GM19372 (cell line): Measurements from ENCODE around the gene CTIF.
A peak's percentile ranks its signal among the peaks of the same experiment; 100 is the strongest.

Source experiments
- ATAC-seq: cut with Tn5 transposase; IDR thresholded peaks from one replicate; pipeline ENCODE4 v1.9.1; 2021; ENCODE audit warnings: mild to moderate bottlenecking, low read depth, moderate library complexity; ENCODE audit not compliant: unreplicated experiment

CTIF gene

DNA sequence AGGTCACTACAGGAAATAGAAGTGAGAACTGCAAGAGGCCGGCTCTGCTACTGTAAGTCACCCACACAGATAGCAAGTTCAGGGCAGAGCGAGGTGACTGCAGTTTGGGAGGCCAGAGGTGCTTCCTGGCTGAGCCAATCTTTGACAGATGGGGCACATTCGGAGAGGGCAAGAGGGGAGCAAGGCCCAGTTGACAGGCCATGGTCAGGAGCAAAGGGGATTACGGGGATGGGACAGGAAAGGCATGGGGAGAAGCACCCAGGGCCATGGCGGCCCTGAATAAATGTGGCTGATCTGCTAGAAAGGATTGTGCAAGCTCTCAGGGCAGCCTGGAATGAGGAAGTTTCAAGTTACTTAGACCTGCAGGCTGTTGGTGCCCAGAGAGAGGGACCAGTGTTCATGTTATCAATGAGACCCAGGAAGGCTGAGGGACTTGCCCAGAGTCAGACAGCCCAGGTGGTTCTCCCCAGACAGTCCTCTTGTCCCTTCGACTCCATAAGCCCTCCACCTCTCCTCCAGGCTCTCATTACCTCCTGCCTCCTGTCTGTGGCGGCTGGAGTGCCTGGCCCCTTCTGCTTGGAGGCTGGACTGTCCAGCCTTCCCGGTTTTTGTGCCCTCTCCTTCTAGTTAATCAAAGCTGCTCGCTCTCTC, 123.3 kb downstream of the CTIF start:
- no peak for ATAC-seq

DNA sequence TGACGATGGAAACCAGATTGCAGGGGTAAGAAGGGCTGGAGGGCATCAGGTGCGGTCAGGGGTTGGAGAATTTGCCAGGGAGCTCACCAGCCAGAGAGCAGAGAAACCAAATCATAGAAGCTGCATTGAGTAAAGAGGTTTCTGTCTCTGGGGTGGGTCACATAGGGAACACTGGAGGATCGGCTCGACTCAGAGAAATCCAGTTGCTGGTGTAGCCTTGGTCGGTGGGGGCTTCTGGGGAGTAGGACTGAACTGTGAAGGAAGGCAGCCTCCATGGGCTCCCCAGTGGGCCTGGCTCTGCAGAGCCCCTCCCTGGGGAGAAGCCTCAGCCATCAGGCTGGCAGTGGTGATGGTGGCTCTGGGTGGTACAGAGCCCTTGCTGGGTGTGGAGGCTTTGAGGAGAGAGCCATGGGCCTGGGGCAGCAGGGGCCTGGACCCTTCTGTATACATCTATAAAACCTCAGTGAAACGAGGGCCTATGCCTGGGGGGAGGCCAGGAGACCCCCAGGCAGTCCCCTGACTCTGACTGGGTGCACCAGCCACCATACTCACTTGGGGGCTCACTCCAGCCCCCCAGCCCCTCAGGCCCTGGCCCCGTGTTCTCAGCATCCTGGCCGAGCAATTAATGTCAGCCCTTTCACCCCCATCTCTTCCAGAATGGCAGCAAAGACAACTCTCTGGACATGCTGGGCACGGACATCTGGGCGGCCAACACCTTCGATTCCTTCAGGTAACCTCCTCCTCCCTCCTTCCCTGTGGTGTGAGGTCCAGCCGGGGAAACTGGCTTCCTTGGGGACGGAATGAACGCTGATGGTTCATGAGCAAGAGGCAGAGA, 124.5 kb downstream of the CTIF start:
- no peak for ATAC-seq

DNA sequence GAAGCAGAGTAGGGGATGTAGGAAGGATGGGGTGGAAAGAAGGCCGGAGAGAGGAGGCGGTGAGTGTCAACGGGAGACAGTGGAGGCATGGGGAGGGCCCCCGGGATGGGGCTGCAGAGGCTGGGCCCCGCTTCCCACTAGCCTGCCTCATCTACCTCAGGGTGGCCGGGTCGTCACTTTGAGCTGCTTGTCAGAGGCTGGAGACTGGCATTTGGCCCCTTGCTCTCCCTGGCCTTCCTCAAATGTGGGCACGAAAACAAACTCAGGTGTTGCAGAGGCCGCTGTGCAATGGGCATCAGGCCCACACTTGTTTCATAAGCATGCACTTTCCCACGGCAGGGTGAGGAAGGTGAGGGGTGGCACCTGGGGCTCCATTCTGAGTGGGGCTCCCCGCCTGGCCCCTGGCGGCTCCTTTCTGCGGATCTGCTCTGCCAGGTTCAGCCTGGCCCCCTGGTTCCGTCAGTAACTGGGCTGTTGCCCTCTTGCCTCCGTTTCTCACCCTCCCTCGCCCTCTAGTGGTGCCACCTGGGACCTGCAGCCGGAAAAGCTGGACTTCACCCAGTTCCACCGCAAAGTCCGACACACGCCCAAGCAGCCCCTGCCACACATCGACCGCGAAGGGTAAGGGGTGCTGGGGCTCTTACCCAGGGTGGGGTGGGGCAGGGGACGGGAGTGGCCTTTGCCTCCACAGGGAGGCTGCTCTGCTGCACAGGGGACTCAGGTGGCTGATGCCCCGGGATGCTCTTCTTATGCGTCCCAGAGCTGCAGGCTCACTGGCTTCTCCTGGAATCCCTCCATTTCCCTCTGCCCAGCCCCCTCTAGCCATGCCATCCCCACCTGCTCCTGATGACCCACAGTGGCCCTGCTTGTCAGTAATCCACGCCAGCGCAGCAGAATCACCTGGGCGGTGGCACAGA, 125.4 kb downstream of the CTIF start:
- no peak for ATAC-seq

DNA sequence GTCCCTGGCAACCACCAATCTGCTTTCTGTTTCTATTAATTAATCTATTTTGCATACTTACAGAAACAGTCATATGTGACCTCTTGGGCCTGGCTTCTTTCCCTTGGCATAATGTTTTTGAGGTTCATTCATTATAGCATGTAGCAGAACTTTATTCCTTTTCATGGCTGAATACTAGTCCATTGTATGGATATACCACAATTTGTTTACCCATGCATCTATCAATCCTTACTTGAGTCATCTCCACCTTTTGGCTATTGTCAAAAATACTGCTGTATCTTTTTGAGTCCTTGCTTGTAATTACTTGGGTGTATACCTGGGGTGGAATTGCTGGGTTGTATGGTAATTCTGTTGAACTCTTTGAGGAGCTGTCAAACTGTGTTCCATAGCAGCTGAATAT, 126.8 kb downstream of the CTIF start:
- no peak for ATAC-seq

DNA sequence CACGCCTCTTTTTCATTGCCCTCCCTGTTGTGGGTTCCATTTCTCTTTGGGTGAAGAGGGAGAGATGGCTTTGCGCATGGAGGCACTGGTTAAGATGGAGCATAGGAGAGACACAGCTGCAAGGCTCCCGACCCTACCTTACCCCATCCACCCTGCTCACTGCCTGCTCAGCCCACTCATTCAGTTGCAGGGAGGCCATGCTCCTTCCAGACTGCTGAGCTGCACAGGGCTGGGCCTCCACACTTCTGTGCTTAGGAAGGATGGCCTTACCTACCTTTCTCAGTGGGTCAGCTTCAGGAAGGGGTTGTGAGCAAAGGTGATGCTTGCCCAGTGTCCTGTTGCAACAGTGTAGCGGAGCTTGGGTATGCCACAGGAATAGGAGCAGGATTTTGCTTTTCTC, 127.8 kb downstream of the CTIF start:
- ATAC-seq = no peak

DNA sequence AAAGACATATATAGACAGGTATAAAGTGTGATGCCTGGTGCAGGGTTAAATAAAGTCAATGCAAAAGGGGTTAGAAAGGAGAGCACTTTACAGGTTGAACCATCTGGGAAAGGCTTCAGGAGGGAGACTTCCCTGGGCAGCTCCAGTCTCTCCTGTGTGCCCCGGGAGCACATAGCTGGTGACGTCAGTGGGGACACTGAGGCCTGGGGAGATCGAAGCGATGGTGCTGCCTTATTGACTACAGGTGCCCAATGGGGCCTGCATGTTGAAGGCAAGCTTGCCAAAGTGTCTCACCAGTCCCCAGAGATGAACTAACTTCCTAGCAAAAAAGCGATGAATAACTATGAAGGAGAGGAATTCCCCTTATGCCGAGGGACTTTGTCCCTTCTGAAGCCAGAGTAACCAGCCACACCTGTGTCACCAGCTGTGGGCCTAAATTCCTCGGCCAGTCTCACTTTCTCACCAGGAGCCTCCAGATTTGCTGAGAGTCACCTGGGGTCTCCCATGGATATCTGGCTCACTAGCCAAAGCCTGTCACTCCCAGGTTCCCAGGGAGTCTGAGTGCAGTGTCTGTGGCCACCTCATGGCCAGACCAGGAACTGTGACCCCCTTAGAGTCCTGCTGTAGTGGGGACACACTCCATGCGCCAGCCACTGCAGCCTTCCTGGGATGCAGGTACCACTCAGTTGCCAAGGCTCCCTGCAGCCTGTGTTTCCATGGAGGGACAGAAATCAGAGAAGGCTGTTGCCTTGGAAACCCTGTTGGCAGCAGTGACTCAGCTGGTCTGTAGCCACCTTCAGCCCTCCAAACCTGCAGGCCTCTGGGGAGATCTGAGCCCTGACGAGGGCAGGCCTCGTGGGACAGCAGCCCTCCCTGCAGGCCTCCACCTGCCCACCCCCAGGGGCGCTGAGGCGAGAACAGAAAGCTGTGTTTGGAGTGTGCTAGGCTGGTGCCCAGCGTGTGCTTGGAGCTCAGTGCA, 128.7 kb downstream of the CTIF start:
- no peak for ATAC-seq

DNA sequence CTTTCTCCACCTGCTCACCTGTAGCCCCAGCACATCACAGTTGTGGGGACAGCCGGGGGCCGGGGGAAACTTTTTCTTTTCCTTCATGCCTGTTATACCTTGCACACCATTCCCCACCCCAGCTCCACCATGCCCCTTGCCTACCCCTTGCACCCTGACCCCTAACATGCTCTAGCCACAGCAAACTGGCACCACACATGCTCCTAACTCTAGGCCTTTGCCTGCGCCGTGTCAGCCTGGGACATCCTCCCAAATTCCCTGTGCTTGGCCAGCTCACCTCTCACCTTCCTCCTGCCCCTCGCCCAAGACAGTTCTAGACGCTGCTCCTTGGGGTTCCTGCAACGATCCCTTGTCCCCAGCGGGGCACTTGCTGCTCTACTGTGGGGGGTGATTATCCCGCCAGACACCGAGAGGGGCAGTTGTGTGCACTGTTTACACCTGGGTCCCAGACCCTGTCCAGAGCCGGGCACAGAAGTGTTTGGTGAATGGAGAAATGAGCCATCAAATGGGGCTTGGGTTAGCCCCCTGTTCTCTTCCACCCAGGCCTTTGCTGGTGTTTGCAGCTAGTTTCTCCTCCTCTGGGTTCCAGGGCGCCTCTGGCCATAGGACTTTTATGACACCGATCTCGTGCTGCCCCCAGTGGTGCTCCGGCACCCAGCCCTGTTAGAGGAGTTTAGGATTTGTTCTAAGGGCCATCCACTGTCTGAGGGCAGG, 129.8 kb downstream of the CTIF start:
- no peak for ATAC-seq

DNA sequence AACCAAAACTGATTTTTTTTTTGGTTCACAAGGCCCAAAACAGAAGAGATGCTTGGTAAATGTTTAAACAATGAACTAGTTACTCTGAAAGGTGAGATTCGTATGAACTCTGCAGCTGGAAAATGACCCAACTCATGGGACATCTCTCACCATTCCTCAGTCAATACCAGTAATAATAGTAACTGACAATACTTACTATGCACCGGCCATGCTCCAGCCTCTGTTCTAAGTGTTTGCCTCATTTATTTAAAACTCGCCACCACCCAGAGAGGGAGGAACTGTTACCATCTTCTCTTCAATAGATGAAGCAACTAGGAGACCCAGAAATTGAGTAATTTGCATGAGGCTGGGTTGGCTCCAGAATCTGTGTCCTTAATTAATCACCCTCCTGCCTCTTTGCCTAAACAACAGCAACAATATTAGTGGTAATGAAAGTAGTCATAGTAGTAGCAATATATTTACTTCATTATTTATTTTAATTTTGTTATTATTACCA, 130.4 kb downstream of the CTIF start:
- no peak for ATAC-seq

DNA sequence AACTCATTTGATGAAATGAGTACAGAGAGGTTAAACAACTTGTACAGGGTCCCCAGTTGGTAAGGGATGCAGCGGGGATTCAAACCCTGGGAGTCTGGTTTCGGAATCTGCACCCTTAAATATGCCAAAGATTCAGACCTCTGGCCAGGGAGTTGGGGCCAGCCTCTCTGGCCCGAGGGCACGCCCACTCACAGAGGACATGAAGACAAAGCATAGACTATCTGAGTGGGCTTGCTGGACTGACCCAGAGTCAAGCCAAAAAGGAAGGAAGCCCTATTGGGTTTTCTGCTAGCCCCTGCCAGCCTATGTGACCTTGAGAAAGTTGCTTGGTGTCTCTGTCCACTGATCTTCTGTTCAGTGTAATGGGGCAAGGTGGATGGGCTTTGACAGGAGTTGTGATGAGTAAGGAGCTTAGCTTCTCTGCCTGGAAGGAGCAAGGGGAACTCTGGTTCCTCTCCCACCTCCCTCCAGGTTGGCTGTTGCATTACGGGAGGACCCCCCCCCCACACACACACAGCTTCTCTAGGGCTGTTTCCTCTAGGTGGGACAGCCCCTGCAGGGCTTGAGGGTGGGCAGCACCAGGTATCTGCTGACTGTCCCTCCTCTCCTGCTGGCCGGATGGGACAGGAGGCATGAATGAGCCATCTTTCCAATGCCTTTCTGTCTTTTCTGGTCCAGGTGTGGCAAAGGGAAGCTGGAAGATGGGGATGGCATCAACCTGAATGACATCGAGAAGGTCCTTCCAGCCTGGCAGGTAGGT, 131.3 kb downstream of the CTIF start:
- ATAC-seq = no peak

DNA sequence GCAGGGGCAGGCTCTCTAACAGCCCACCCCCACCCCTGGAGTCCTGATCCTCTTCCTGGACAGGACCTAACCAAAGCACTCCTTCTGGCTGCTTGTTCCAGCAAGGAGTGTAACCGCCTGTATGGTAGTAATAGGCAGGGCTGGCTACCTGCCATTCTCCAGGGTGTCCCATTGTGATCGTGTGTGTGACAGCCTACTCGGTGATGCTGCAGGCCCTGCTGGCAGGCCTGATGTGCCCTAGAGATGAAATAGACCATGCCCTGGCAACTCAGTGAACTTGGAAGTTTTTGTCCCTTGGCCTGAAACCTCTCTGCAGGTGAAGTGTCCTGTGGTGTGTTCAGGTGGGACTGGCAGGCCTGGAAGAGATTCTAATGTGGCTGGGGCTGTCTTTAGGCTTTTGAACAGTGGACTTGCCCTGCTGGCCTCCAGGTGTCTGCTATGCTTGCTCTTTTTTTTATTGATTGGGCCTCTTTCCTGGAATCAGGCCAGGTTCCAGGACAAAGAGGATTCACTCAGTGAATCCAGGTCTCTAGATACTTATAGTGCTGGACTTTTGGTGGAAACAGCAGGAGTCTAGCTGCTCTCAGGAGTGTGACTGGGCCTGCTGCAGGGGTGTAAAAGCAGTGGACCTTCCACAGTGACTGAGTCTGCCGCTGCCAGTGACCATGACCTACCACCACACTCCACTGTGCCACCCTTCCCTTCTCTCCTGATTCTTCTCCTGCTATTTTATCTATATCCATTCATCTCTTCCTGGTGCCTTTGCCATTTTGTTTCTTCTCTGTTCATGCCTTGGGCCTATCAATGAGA, 132.1 kb downstream of the CTIF start:
- ATAC-seq = no peak

DNA sequence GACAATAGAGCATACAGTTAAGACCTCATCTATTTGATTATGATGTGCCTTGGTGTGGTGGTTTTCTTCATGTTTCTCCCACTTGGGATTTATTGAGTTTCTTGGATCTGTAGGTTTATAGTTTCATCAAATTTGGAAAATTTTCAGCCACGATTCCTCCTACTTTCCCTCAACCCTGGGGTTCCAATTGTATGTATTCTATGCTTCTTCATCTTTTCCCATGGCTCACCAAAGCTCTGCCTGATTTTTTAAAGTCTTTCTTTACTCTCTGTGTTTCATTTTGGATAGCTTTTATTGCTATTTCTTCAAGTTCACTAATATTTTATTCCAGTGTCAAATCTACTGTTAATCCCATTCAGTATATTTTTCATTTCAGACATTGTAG, 132.7 kb downstream of the CTIF start:
- no peak for ATAC-seq

DNA sequence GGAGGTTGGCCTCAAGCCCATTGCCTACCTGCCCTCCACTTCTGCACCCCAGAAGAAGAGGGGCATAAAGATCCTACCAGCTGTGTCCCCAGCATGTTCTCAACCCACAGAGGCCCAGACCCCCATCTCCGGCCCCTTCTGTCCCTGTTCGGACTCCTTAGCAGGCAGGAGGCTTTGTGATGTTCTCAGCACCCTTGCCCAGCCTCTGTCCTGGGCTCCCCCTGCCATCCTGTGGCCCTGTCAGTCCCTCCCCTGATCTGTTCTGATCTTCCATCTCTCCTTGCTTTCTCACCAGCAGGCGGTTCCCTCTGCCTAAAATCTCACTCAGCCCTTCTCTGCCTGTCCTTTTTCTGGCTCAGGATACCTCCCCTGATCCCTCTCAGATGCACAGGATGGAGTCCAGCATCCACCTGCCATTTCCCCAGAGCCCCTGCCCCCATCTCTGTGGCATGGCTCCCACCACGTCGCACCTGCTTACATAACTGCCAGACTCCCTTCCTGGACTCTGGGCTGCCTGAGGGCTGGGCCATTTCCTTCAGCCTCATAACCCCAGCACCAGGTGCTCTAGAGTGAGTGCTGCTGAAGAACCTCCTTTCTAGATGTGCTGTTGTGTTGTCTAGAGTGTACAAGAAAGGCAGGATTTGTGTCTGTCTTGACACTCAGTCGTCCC, 134.0 kb downstream of the CTIF start:
- no peak for ATAC-seq

DNA sequence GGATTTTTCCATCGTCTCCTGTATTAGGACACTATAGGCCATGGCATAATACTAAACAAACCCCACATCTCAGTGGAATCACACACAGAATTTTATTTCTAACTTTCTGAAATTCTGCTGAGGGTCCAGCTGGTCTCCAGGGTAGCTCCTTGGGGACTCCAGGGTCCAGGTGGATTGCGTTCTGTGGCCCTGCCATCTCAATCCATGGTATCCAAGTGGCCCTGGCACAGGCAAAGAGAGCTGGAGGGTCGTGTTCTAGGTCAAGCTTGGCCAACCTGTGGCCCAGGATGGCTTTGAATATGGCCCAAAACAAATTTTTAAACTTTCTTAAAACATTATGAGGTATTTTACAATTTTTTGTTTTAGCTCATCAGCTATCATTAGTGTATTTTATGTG, 134.6 kb downstream of the CTIF start:
- ATAC-seq = no peak

DNA sequence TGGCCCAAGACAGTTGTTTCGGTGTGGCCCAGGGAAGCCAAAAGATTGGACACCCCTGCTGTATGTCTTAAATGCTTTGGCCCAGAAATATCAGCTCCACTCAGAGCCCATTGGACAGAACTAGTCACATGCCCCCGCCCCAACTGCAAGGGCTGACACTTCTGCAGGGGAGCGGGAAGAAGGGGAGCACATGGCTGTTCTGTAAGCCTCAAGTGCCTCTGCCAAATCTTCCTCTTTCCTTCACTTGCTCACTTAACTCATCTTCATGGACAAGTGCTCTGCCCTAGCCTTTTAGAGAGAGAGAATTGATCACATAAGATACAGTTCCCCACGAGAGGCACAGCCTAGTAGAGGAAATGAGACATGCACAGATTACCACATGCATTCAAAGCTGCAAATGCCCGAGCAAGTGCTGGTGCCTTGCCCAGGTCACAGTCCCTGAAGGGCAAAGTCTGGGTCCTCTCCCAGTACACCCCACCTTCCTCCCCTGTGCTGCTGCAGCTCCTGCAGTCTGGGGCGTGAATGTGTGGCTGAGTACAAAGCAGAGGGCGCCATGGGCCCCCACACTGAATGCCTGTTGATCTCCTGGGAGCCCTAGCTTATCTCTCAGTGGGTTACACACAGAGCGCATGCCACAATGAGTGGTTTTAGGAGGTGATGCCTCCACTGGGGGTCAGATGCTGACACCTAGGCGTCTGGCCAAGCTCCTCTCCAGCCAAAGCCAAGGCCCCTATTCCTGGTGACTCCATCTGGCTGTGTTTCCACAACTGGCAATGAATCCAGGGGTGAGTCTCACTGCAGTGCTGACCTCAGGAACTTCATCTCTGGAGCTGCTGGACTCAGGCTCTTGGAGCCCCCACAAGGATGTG, 135.3 kb downstream of the CTIF start:
- ATAC-seq = no peak

DNA sequence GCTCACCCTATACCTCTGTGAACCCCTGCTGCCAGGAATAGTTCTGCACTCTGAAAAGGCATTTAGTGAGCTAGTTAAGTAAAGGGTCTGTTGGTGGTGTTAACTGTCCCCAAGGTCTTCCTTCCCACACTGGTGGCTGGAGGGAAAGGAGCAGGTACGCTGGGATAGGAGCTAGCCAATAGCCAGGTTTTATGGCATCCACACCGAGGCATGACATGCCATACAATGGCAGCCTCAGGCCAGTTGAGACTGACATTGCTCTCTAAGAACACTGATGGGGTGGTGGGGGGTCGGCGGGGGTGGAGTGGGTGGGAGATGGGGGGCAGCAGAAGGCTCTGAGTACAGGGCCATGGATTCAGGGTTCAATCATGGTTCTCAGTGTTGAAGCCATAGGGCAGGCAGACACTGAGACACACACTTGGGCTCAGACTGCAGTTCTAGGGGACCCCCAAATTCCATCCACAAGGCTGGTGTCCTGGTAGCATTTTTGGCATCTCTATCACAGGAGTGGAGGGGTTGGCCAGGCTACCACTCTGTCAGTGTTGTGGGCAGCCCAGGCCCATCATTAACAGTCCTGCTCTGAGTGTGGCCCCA, 136.0 kb downstream of the CTIF start:
- no peak for ATAC-seq

DNA sequence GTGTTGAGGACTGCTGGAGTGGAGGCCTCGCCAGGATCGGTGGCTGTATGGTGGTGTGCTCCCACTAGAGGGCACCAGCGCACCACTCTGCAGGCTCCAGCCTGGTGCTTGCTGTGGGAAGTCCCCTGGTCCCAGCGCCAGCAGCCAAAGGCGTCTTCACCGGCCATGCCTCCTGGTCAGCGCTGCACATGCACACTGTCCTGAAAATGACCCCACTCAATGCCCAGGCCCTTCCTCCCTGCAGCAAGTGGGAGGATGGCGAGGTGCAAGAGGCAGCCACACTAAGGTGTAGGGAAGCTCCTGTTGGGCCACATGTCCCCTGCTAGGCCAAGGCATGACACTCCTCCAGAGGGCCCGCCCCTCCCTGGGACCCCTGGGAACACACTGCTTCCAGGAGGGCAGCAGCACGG, 136.5 kb downstream of the CTIF start:
- peak; percentile 95 for ATAC-seq
